Fibroblast of villous mesenchyme (primary cell): ENCODE measurements around the gene MRPL55. TPM values are rescaled to one million over a fixed set of nuclear protein-coding genes. Genes with fewer than 3 reads are reported as not detected.

ENCODE experiments used
- DNase-seq: peaks from one replicate; pipeline ENCODE4 v3.0.0-alpha.2; 2010; ENCODE audit warnings: low read depth
- H3K4me3 ChIP-seq: 2 replicates; pipeline ENCODE4 v1.5.1; 2011; ENCODE audit warnings: low read depth, mild to moderate bottlenecking, low read length
- CTCF ChIP-seq: IDR thresholded peaks from 2 replicates; pipeline ENCODE4 v1.5.1; 2012; ENCODE audit warnings: low read depth, mild to moderate bottlenecking, low read length; ENCODE audit not compliant: insufficient read depth
- total RNA-seq: library from RNA; depleted of rRNA; stranded (reverse); fragments of >200 nt; gene quantifications from 2 replicates; pipeline ENCODE4 v1.2.3, GENCODE V29; 2012

The MRPL55 gene
- total RNA-seq, 1 donor = 39.3 TPM

- no peak for DNase-seq
- no peak for TF ChIP-seq CTCF
These were observed 19.3 kb downstream of the MRPL55 start for GRCh38 chr1:228089519-228090380.

GRCh38 chr1:228088586-228089498 is 20.3 kb downstream of the MRPL55 start:
- TF ChIP-seq CTCF = no peak
- peak; percentile 38 for DNase-seq
- H3K4me3 ChIP-seq = no peak overlapping the region

More at GRCh38 chr1:228089519-228090380, 19.3 kb downstream of the MRPL55 start:
- no peak overlapping the region for H3K4me3 ChIP-seq

GRCh38 chr1:228087771-228088251 is 21.3 kb downstream of the MRPL55 start:
- TF ChIP-seq CTCF = no peak
- H3K4me3 ChIP-seq = peak overlapping the region; percentile 16
- DNase-seq = peak; percentile 70

GRCh38 chr1:228085287-228085951 is 23.7 kb downstream of the MRPL55 start:
- peak; percentile 83 for DNase-seq
- TF ChIP-seq CTCF = no peak
- peak overlapping the region; percentile 99 for H3K4me3 ChIP-seq

GRCh38 chr1:228084797-228085196 is 24.3 kb downstream of the MRPL55 start:
- peak overlapping the region; percentile 99 for H3K4me3 ChIP-seq
- DNase-seq = no peak
- no peak for TF ChIP-seq CTCF

GRCh38 chr1:228084325-228084724 is 24.8 kb downstream of the MRPL55 start:
- peak overlapping the region; percentile 99 for H3K4me3 ChIP-seq
- peak; percentile 90 for DNase-seq
- TF ChIP-seq CTCF = no peak
